SK-N-SH treated with all-trans-retinoic acid at 6 μM for 48 hours (cell line): ENCODE measurements around the gene TAOK1.

ENCODE experiments used
- CREB5 ChIP-seq: fragments of 250-450 bp; sonication (Bioruptor Pico); IDR thresholded peaks from 2 replicates; pipeline ENCODE4 v1.5.1; 2020; ENCODE audit warnings: low read depth, mild to moderate bottlenecking, moderate library complexity
- OSR1 ChIP-seq: fragments of 250-450 bp; sonication (Bioruptor Pico); IDR thresholded peaks from 2 replicates; pipeline ENCODE4 v1.8.0; 2022; ENCODE audit warnings: moderate library complexity, mild to moderate bottlenecking, inconsistent platforms
- ZC3H10 ChIP-seq: fragments of 250-450 bp; sonication (Bioruptor Pico); IDR thresholded peaks from 2 replicates; pipeline ENCODE4 v1.5.1; 2021; ENCODE audit warnings: mild to moderate bottlenecking, moderate library complexity
- ZFP3 ChIP-seq: fragments of 250-450 bp; sonication (Bioruptor Pico); IDR thresholded peaks from 2 replicates; pipeline ENCODE4 v1.5.0; 2020; ENCODE audit warnings: mild to moderate bottlenecking, moderate library complexity
- ZFP30 ChIP-seq: fragments of 450-650 bp; formaldehyde crosslinking; IDR thresholded peaks from 2 replicates; pipeline ENCODE4 v1.5.0; 2022; ENCODE audit warnings: mild to moderate bottlenecking, moderate library complexity
- ZNF565 ChIP-seq: fragments of 450-650 bp; formaldehyde crosslinking; conservative IDR thresholded peaks from 2 replicates; pipeline ENCODE4 v1.5.0; 2020; ENCODE audit warnings: low read depth, mild to moderate bottlenecking, moderate library complexity
- TF ChIP-seq, protein P1 (sequence below): fragments of 250-450 bp; sonication (Bioruptor Pico); IDR thresholded peaks from 2 replicates; pipeline ENCODE4 v1.8.0; 2020; ENCODE audit warnings: mild to moderate bottlenecking, moderate library complexity, borderline replicate concordance
- TF ChIP-seq, protein P2 (sequence below): fragments of 250-450 bp; sonication (Bioruptor Pico); IDR thresholded peaks from 2 replicates; pipeline ENCODE4 v1.5.0; 2020; ENCODE audit warnings: mild to moderate bottlenecking, moderate library complexity
- TF ChIP-seq, protein P3 (sequence below): fragments of 250-450 bp; sonication (Bioruptor Pico); IDR thresholded peaks from 2 replicates; pipeline ENCODE4 v1.8.0; 2021; ENCODE audit warnings: low read depth, mild to moderate bottlenecking, moderate library complexity, borderline replicate concordance

DNA sequence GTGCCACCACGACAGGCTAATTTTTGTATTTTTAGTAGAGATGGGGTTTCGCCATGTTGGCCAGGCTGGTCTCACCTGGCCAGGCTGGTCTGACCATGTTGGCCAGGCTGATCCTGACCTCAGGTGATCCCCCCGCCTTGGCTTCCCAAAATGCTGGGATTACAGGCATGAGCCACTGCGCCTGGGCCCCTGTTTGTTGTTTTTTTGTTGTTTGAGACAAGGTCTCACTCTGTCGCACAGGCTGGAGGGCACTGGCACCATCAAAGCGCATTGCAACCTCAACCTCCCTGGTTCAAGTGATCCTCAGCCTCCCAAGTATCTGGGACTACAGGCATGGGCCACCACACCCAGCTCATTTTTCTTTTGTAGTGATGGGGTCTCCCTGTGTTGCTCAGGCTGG, 43.7 kb upstream of the TAOK1 start:
- TF ChIP-seq ZC3H10 (no peak), OSR1 (CRISPR knock-in tag) (no peak), ZNF565 (CRISPR knock-in tag) (no peak), ZFP30 (CRISPR knock-in tag) (no peak), ZFP3 (CRISPR knock-in tag) (no peak), CREB5 (CRISPR knock-in tag) (no peak)
- TF ChIP-seq, protein P1, sequence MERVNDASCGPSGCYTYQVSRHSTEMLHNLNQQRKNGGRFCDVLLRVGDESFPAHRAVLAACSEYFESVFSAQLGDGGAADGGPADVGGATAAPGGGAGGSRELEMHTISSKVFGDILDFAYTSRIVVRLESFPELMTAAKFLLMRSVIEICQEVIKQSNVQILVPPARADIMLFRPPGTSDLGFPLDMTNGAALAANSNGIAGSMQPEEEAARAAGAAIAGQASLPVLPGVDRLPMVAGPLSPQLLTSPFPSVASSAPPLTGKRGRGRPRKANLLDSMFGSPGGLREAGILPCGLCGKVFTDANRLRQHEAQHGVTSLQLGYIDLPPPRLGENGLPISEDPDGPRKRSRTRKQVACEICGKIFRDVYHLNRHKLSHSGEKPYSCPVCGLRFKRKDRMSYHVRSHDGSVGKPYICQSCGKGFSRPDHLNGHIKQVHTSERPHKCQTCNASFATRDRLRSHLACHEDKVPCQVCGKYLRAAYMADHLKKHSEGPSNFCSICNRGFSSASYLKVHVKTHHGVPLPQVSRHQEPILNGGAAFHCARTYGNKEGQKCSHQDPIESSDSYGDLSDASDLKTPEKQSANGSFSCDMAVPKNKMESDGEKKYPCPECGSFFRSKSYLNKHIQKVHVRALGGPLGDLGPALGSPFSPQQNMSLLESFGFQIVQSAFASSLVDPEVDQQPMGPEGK (CRISPR knock-in tag) = no peak
- TF ChIP-seq, protein P2, sequence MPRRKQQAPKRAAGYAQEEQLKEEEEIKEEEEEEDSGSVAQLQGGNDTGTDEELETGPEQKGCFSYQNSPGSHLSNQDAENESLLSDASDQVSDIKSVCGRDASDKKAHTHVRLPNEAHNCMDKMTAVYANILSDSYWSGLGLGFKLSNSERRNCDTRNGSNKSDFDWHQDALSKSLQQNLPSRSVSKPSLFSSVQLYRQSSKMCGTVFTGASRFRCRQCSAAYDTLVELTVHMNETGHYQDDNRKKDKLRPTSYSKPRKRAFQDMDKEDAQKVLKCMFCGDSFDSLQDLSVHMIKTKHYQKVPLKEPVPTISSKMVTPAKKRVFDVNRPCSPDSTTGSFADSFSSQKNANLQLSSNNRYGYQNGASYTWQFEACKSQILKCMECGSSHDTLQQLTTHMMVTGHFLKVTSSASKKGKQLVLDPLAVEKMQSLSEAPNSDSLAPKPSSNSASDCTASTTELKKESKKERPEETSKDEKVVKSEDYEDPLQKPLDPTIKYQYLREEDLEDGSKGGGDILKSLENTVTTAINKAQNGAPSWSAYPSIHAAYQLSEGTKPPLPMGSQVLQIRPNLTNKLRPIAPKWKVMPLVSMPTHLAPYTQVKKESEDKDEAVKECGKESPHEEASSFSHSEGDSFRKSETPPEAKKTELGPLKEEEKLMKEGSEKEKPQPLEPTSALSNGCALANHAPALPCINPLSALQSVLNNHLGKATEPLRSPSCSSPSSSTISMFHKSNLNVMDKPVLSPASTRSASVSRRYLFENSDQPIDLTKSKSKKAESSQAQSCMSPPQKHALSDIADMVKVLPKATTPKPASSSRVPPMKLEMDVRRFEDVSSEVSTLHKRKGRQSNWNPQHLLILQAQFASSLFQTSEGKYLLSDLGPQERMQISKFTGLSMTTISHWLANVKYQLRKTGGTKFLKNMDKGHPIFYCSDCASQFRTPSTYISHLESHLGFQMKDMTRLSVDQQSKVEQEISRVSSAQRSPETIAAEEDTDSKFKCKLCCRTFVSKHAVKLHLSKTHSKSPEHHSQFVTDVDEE = no peak
- TF ChIP-seq, protein P3, sequence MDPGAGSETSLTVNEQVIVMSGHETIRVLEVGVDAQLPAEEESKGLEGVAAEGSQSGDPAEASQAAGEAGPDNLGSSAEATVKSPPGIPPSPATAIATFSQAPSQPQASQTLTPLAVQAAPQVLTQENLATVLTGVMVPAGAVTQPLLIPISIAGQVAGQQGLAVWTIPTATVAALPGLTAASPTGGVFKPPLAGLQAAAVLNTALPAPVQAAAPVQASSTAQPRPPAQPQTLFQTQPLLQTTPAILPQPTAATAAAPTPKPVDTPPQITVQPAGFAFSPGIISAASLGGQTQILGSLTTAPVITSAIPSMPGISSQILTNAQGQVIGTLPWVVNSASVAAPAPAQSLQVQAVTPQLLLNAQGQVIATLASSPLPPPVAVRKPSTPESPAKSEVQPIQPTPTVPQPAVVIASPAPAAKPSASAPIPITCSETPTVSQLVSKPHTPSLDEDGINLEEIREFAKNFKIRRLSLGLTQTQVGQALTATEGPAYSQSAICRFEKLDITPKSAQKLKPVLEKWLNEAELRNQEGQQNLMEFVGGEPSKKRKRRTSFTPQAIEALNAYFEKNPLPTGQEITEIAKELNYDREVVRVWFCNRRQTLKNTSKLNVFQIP (CRISPR knock-in tag) = no peak
